CD4-positive, alpha-beta T cell (primary cell): ENCODE results near the gene PHLDB1. TPM values are rescaled to one million over a fixed set of nuclear protein-coding genes. Genes with fewer than 3 reads are reported as not detected.

Experiments
- ATAC-seq: fragments of 200-7000 bp; cut with Tn5 transposase; one replicate; pipeline ENCODE4 v1.10.0; 2022; ENCODE audit warnings: mild to moderate bottlenecking; ENCODE audit not compliant: poor library complexity
- CTCF ChIA-PET: fragments of 350-600 bp; sonication (Branson Sonifier 250); formaldehyde crosslinking; loops from one replicate; lab custom pipeline; 2021; ENCODE audit warnings: antibody characterized with exemption, inconsistent platforms; lab: Charles Lee
- POLR2A ChIA-PET: fragments of 350-600 bp; sonication (Branson Sonifier 250); formaldehyde crosslinking; loops from one replicate; lab custom pipeline; 2021; ENCODE audit warnings: antibody characterized with exemption, inconsistent platforms; lab: Charles Lee
- DNase-seq, 14 experiments: peaks; one replicate each; pipeline ENCODE4 v3.0.0-alpha.2; 2013 to 2020; ENCODE audit warnings: mixed read lengths in 2 of 14
- H3K27ac ChIP-seq, 2 donors: one replicate each; pipeline versions ENCODE4 v1.5.1 to v1.7.0; 2013; ENCODE audit warnings: low read length in 2 of 2, low read depth in 1 of 2, mild to moderate bottlenecking in 1 of 2
- H3K27me3 ChIP-seq, 2 experiments: 1 replicate in 1 of 2; 2 replicates in 1 of 2; pipeline versions ENCODE4 v1.6.1 to v1.7.0; 2013; ENCODE audit warnings: low read length in 2 of 2, control low read depth in 1 of 2, mild to moderate bottlenecking in 1 of 2, moderate library complexity in 1 of 2; ENCODE audit not compliant: insufficient read depth in 2 of 2, control insufficient read depth in 1 of 2
- H3K36me3 ChIP-seq: one replicate; pipeline ENCODE4 v1.6.1; 2013; ENCODE audit warnings: low read length, control low read depth; ENCODE audit not compliant: insufficient read depth
- H3K4me1 ChIP-seq: one replicate; pipeline ENCODE4 v1.6.1; 2013; ENCODE audit warnings: low read length, control low read depth; ENCODE audit not compliant: insufficient read depth
- H3K4me3 ChIP-seq: one replicate; pipeline ENCODE4 v1.5.1; 2013; ENCODE audit warnings: mild to moderate bottlenecking, low read length, moderate library complexity
- H3K9me3 ChIP-seq, 2 experiments: 1 replicate in 1 of 2; 2 replicates in 1 of 2; pipeline versions ENCODE4 v1.6.1 to v1.7.0; 2013; ENCODE audit warnings: low read length in 2 of 2, mild to moderate bottlenecking in 2 of 2, control low read depth in 1 of 2, moderate library complexity in 1 of 2; ENCODE audit not compliant: control insufficient read depth in 1 of 2, insufficient read depth in 1 of 2
- H3K27ac Mint-ChIP-seq: one replicate; pipeline ENCODE4 v1.8.0; 2020; ENCODE audit warnings: mixed read lengths
- H3K27me3 Mint-ChIP-seq: one replicate; pipeline ENCODE4 v1.8.0; 2021; ENCODE audit warnings: mixed read lengths
- H3K36me3 Mint-ChIP-seq: one replicate; pipeline ENCODE4 v1.8.0; 2021; ENCODE audit warnings: low read depth, mixed read lengths
- H3K4me1 Mint-ChIP-seq: one replicate; pipeline ENCODE4 v1.8.0; 2021; ENCODE audit warnings: low read depth, mixed read lengths
- H3K4me3 Mint-ChIP-seq: one replicate; pipeline ENCODE4 v1.8.0; 2020; ENCODE audit warnings: mild to moderate bottlenecking, mixed read lengths
- H3K9me3 Mint-ChIP-seq: one replicate; pipeline ENCODE4 v1.8.0; 2020; ENCODE audit warnings: mixed read lengths
- intact Hi-C, 2 experiments: fragments of 100-400 bp; cut with DNase I in 1 of 2; cut with micrococcal nuclease in 1 of 2; formaldehyde crosslinking; loops; one replicate each; pipeline versions ENCODE4 v1.15.1 to v1.9.0; 2023 to 2025; cut with DNase I, micrococcal nuclease
- total RNA-seq, 174 experiments: library from RNA in 2 of 174; stranded (reverse) in 2 of 174; gene quantifications; one replicate each; pipeline ENCODE4 v1.2.3 and lab custom pipeline; 2021 to 2026
- TF ChIP-seq, protein P1 (sequence below): fragments of 200-600 bp; IDR thresholded peaks from one replicate; pipeline ENCODE4 v1.8.0; 2022; ENCODE audit warnings: antibody characterized with exemption, mild to moderate bottlenecking

The PHLDB1 gene
- total RNA-seq, 2 experiments from 2014 or later, result 1.8 to 2.3 TPM

DNA sequence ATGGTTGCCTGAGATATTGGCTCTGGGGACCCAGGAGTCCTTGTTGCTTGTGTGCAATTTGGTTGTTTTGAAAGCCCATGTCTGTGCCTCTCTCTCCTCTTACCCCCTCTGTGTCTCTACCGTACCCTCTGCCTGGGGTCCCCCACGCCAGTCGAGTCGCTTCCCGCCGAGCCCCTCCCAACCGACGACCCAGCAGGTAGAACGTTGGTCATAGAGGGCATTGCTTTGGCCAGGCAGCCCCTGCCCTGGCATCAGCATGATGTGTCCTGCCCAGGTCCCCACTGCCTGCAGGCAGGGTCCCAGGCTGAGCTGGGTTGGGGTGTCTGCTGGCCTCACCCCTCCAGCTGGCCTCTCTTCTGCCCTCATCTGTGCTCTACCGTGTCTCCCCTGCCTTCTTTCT, 37.1 kb downstream of the PHLDB1 start:
- H3K4me3 ChIP-seq, result no peak overlapping the region
- H3K27me3 ChIP-seq, result no peaks in the 10 kb centered on the region
- H3K36me3 ChIP-seq, result peaks cover 2% of the 10 kb centered on the region
- intact Hi-C loops, result no loop called here
- TF ChIP-seq, protein P1, sequence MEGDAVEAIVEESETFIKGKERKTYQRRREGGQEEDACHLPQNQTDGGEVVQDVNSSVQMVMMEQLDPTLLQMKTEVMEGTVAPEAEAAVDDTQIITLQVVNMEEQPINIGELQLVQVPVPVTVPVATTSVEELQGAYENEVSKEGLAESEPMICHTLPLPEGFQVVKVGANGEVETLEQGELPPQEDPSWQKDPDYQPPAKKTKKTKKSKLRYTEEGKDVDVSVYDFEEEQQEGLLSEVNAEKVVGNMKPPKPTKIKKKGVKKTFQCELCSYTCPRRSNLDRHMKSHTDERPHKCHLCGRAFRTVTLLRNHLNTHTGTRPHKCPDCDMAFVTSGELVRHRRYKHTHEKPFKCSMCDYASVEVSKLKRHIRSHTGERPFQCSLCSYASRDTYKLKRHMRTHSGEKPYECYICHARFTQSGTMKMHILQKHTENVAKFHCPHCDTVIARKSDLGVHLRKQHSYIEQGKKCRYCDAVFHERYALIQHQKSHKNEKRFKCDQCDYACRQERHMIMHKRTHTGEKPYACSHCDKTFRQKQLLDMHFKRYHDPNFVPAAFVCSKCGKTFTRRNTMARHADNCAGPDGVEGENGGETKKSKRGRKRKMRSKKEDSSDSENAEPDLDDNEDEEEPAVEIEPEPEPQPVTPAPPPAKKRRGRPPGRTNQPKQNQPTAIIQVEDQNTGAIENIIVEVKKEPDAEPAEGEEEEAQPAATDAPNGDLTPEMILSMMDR, result no peak
- DNase-seq, result no peak
- no peaks in the 10 kb centered on the region for H3K4me1 Mint-ChIP-seq
- H3K27me3 Mint-ChIP-seq, result no peaks in the 10 kb centered on the region
- H3K27ac ChIP-seq, result no peak overlapping the region
- no peaks in the 10 kb centered on the region for H3K4me1 ChIP-seq
- no peak overlapping the region for H3K27ac Mint-ChIP-seq
- POLR2A ChIA-PET, result no interaction called here
- no peaks in the 10 kb centered on the region for H3K36me3 Mint-ChIP-seq
- no peaks in the 10 kb centered on the region for H3K9me3 ChIP-seq
- H3K9me3 Mint-ChIP-seq, result no peaks in the 10 kb centered on the region
- CTCF ChIA-PET, result no interaction called here
- H3K4me3 Mint-ChIP-seq, result no peak overlapping the region
- no peak for ATAC-seq

DNA sequence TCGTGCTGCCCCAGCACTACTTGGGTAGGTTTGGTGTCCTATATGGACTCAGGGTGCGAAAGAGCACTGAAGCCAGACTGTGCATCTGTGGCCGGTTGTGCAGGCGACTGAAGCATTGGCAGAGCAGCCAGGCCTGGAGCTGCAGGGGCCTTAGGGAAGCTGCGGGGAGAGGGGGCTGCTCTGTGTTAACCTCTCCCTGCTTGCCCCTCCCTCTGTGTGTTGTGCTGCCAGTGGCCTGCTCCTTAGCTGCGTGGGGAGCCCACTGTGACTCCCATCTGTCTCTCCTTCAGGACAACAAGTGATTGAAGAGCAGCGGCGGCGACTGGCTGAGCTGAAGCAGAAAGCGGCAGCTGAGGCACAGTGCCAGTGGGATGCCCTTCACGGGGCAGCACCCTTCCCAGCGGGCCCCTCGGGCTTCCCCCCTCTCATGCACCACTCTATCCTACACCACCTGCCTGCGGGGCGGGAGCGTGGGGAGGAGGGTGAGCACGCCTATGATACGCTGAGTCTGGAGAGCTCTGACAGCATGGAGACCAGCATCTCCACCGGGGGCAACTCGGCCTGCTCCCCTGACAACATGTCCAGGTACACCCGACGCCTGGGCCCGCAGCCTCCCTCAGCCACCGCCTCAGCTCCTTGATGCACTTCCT, 37.8 kb downstream of the PHLDB1 start:
- Histone ChIP-seq H3K27ac (no peak overlapping the region), H3K9me3 (no peaks in the 10 kb centered on the region), H3K27me3 (no peaks in the 10 kb centered on the region), H3K4me3 (no peak overlapping the region), H3K36me3 (peaks cover 2% of the 10 kb centered on the region), H3K4me1 (no peaks in the 10 kb centered on the region)
- no peaks in the 10 kb centered on the region for H3K4me1 Mint-ChIP-seq
- no peak overlapping the region for H3K27ac Mint-ChIP-seq
- no peaks in the 10 kb centered on the region for H3K27me3 Mint-ChIP-seq
- DNase-seq (no peak), ATAC-seq (no peak)
- intact Hi-C loops, result no loop called here
- TF ChIP-seq, protein P1, result no peak
- no peaks in the 10 kb centered on the region for H3K9me3 Mint-ChIP-seq
- no peak overlapping the region for H3K4me3 Mint-ChIP-seq
- no peaks in the 10 kb centered on the region for H3K36me3 Mint-ChIP-seq
- ChIA-PET POLR2A (no interaction called here), CTCF (no interaction called here)

DNA sequence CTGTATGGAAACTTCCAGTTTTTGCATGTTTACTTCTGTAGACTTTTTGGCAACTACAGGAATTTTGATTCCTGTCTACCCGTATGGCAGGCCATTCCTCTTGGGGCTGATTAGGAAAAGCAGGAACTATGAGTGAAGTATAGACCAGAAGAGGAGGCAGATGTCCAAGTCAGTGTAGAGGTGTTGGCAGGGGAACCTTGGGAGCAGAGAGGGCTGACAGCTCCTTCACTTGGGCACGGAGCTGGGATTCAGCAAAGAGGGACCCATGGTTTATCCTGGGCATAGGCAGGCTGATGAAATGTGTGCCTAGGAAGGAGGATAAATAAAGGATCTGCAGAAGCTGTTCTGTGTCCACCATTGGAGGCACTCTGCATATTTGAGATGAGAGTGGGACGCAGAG, 39.0 kb downstream of the PHLDB1 start:
- Histone ChIP-seq H3K36me3 (peaks cover 2% of the 10 kb centered on the region), H3K4me3 (no peak overlapping the region), H3K27me3 (no peaks in the 10 kb centered on the region), H3K27ac (no peak overlapping the region), H3K4me1 (no peaks in the 10 kb centered on the region), H3K9me3 (no peaks in the 10 kb centered on the region)
- H3K4me3 Mint-ChIP-seq, result no peak overlapping the region
- intact Hi-C loops, result no loop called here
- no peaks in the 10 kb centered on the region for H3K27me3 Mint-ChIP-seq
- ChIA-PET POLR2A (no interaction called here), CTCF (no interaction called here)
- no peak for DNase-seq
- H3K27ac Mint-ChIP-seq, result no peak overlapping the region
- no peaks in the 10 kb centered on the region for H3K4me1 Mint-ChIP-seq
- H3K9me3 Mint-ChIP-seq, result no peaks in the 10 kb centered on the region
- ATAC-seq, result no peak
- TF ChIP-seq, protein P1, result no peak
- no peaks in the 10 kb centered on the region for H3K36me3 Mint-ChIP-seq
